G401 (cell line): ENCODE measurements around the gene HIC1. TPM values are rescaled to one million over a fixed set of nuclear protein-coding genes. Genes with fewer than 3 reads are reported as not detected.

ENCODE experiments used
- DNase-seq: peaks from one replicate; pipeline ENCODE4 v3.0.0-alpha.2; 2015; ENCODE audit warnings: low spot score
- in situ Hi-C: cut with HindIII; loops from 2 replicates; pipeline ENCODE4 v1.10.0; 2016; ENCODE audit warnings: low sequenced_read_pairs, mixed read lengths
- total RNA-seq: library from RNA; depleted of rRNA; stranded (reverse); fragments of >200 nt; shearing (Covaris generic); gene quantifications from 2 replicates; pipeline ENCODE4 v1.2.3, GENCODE V29; 2014

HIC1 gene
- total RNA-seq, 1 experiment from 2014 or later: 37.8 TPM

- no peak for DNase-seq
- in situ Hi-C loops: loop anchor here (25.0 kb wide), 1 partner anchor 154 kb away; no protein-coding TSS in a partner anchor
These were observed 13.9 kb upstream of the HIC1 start for GRCh38 chr17:2040942-2041560.

- in situ Hi-C loops: loop anchor here (25.0 kb wide), 1 partner anchor 154 kb away; no protein-coding TSS in a partner anchor
These were observed 13.1 kb upstream of the HIC1 start, which contains the start of gene OVCA2 for GRCh38 chr17:2041561-2042389. TSS of gene OVCA2 (plus strand) at chr17:2042022. CDS start at chr17:2042048, 26 bp downstream.

GRCh38 chr17:2042390-2042847, 12.5 kb upstream of the HIC1 start:
- no peak for DNase-seq
- in situ Hi-C loops: loop anchor here (25.0 kb wide), 1 partner anchor 155 kb away; no protein-coding TSS in a partner anchor

More at GRCh38 chr17:2041561-2042389, 13.1 kb upstream of the HIC1 start, which contains the start of gene OVCA2:
- peak; percentile 96 for DNase-seq

- in situ Hi-C loops: loop anchor here (25.0 kb wide), 1 partner anchor 156 kb away; no protein-coding TSS in a partner anchor
- DNase-seq: no peak
These were observed 12.0 kb upstream of the HIC1 start for GRCh38 chr17:2042933-2043332.

- in situ Hi-C loops: loop anchor here (25.0 kb wide), 1 partner anchor 156 kb away; no protein-coding TSS in a partner anchor
- no peak for DNase-seq
These were observed 11.1 kb upstream of the HIC1 start for GRCh38 chr17:2043785-2044184.

GRCh38 chr17:2044263-2044894, 10.5 kb upstream of the HIC1 start:
- no peak for DNase-seq
- in situ Hi-C loops: loop anchor here (25.0 kb wide), 1 partner anchor 157 kb away; no protein-coding TSS in a partner anchor

- DNase-seq: no peak
- in situ Hi-C loops: loop anchor here (25.0 kb wide), 1 partner anchor 160 kb away; no protein-coding TSS in a partner anchor
These were observed 7.3 kb upstream of the HIC1 start for GRCh38 chr17:2047590-2047989.

- in situ Hi-C loops: loop anchor here (25.0 kb wide), 1 partner anchor 162 kb away; no protein-coding TSS in a partner anchor
- no peak for DNase-seq
These were observed 6.1 kb upstream of the HIC1 start for GRCh38 chr17:2048805-2049204.

GRCh38 chr17:2049333-2050299, 5.3 kb upstream of the HIC1 start:
- in situ Hi-C loops: loop anchor here (25.0 kb wide), 1 partner anchor 162 kb away; no protein-coding TSS in a partner anchor

GRCh38 chr17:2050300-2051060, 4.4 kb upstream of the HIC1 start:
- in situ Hi-C loops: no loop called here
- peak; percentile 66 for DNase-seq

More at GRCh38 chr17:2049333-2050299, 5.3 kb upstream of the HIC1 start:
- DNase-seq: peak; percentile 69

- peak; percentile 54 for DNase-seq
These were observed 3.6 kb upstream of the HIC1 start for GRCh38 chr17:2051061-2051932.

GRCh38 chr17:2051933-2052559, 2.9 kb upstream of the HIC1 start:
- DNase-seq: no peak
- in situ Hi-C loops: no loop called here

More at GRCh38 chr17:2051061-2051932, 3.6 kb upstream of the HIC1 start:
- in situ Hi-C loops: no loop called here

GRCh38 chr17:2053380-2054261, 1.3 kb upstream of the HIC1 start:
- DNase-seq: peak; percentile 75
- in situ Hi-C loops: no loop called here

- DNase-seq: no peak
- in situ Hi-C loops: no loop called here
These were observed 716 bp upstream of the HIC1 start for GRCh38 chr17:2054262-2054511.
